Right ventricle myocardium superior (tissue), 1 donor: ENCODE results near the gene GDPD2. TPM values are rescaled to one million over a fixed set of nuclear protein-coding genes. Genes with fewer than 3 reads are reported as not detected.
"Not testable (repeated sequence)": the region's sequence is repeated elsewhere in the genome, so short reads cannot be mapped to it uniquely, and the experiment has no call there.

Source experiments
- ATAC-seq: fragments of 200-7000 bp; cut with Tn5 transposase; one replicate; pipeline ENCODE4 v1.9.1; 2020; ENCODE audit warnings: mild to moderate bottlenecking; ENCODE audit not compliant: poor library complexity
- DNase-seq: peaks from one replicate; pipeline ENCODE4 v3.0.0-alpha.2; 2020
- intact Hi-C: fragments of 100-400 bp; cut with DNase I; formaldehyde crosslinking; loops from one replicate; pipeline ENCODE4 v1.11.2; 2022
- long read RNA-seq: library from polyadenylated mRNA; unstranded; transcript quantifications from one replicate; pipeline ENCODE4 v2.0.0, GENCODE V29; 2021
- total RNA-seq: library from RNA; stranded (reverse); fragmentation: NEBNext Ultra II Directional; extraction: Animal tissue kit (Norgen Biotek cat#: 25700); gene quantifications from one replicate; pipeline ENCODE4 v1.2.1, GENCODE V29; 2021
- donor health status: DM: no; HTN: yes; CAD: no; lungs with severe emphysema.

GDPD2 gene, protein sequence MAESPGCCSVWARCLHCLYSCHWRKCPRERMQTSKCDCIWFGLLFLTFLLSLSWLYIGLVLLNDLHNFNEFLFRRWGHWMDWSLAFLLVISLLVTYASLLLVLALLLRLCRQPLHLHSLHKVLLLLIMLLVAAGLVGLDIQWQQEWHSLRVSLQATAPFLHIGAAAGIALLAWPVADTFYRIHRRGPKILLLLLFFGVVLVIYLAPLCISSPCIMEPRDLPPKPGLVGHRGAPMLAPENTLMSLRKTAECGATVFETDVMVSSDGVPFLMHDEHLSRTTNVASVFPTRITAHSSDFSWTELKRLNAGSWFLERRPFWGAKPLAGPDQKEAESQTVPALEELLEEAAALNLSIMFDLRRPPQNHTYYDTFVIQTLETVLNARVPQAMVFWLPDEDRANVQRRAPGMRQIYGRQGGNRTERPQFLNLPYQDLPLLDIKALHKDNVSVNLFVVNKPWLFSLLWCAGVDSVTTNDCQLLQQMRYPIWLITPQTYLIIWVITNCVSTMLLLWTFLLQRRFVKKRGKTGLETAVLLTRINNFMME
- not detected for total RNA-seq
- long read RNA-seq, result 0 reads

DNA sequence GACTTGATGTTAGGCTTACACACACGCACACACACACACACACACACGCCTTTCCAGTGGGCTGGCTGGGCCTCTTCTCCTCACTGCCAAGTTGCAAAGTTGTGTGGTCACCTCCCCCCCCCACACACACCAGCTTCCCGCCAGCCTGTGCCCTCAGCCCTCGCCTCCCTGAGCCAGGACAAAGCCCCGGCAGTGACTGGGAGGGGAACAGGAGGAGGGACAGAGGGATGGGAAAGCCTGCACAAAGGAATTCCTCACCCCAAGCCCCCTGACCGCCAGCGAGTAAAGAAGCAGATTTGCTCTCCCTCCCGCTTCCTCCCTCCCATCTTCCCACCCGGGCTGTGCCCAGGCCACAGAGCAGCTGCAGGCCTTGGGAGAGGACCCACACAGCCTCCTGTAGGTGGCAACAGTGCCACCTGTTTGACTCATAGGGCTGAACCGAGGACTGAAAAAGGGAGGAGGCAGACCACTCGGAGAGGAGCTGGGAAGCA is at the start of gene GDPD2:
Gene GDPD2 (plus strand): TSS at position 464 of the 491 bp plus-strand sequence. CDS start 1,671 bp downstream, outside the sequence.
- ATAC-seq, result peak; percentile 64
- intact Hi-C loops, result no loop called here
- no peak for DNase-seq

DNA sequence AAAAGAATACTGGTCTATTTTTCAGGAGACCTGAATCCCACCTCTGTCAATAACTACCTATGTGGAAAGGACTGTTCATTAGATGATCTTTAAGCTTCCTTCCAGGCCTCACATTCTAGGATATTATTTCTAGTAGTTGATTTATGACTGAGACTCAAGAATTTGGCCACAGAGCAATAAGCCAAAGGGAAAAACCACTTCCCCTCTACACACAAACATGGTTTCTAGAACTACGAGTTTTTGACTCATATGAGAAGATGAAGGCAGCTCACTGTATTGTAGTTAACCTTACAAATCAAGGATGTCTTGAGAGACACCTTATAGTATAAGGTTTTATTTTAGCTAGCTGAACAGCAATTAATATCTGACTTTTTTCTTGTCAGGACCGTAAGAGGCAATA is 36.9 kb upstream of the GDPD2 start:
- DNase-seq, result no peak
- ATAC-seq, result no peak
- intact Hi-C loops, result no loop called here

DNA sequence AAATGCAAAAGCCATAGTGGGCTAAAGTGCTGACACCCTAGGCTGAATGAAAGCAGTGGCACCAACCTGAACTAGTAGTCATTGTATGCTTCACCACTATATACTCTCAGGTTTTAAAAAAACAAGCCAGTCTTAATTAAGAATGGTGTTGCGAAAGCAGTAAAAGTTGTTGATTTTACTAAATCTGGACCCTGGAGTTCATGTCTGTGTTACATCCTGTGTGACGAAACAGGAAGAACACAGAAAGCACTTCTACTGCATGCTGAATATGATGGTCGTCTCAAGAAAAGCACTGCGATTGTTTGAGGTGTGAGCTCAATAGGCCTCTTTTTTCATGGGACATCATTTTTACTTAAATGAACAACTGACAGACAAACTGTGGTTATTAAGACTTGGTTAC is 24.2 kb upstream of the GDPD2 start:
- intact Hi-C loops, result no loop called here
- no peak for DNase-seq
- ATAC-seq, result no peak

DNA sequence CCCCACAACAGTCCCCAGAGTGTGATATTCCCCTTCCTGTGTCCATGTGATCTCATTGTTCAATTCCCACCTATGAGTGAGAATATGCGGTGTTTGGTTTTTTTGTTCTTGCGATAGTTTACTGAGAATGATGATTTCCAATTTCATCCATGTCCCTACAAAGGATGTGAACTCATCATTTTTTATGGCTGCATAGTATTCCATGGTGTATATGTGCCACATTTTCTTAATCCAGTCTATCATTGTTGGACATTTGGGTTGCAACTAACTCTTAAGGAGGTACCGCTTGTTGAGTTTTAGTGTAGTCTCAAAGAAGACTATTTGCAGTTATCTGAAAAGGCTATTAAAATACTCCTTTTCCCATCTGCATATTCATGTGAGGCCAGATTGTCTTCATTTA is 22.9 kb upstream of the GDPD2 start:
- DNase-seq, ATAC-seq, intact Hi-C loops: not testable (repeated sequence)

DNA sequence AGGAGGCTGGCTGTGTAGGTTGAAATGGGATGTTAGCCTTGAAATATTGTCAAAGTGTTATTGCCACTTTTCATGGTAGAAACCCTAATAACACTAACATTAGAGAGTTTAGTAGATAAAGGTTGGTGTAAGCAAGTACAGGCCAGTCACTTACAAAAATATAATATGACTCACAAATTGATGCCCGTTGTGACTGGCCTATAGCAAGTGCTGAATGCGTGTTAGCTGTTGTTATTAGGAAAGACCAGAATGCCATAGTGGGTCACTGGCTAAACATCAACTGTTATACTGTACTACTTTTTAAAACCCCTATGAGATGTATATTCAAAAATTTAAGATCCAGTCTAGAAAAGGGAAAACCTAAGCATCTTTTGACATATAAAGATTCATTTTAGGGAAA is 20.4 kb upstream of the GDPD2 start:
- intact Hi-C loops, result no loop called here
- DNase-seq (no peak), ATAC-seq (no peak)

DNA sequence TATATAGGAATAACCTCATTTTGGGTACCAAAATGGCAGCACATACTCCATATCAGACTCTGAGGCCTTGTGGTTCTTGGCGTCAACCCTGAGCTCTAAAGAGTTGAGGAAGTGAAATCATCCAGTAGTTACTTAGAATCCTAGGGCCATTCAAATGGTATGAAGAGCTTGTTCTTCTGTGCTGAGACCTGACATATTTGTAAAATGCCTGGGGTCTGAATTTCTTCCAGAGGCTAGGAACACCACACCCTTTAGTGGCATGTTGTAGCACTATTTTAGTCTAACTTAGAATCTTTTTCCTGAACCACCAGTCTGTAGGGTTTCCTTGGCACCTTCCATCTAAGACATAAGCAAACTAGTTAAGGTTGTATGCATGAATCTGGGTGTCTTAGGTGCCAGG is 18.1 kb upstream of the GDPD2 start:
- intact Hi-C loops, result no loop called here
- ATAC-seq (no peak), DNase-seq (no peak)

DNA sequence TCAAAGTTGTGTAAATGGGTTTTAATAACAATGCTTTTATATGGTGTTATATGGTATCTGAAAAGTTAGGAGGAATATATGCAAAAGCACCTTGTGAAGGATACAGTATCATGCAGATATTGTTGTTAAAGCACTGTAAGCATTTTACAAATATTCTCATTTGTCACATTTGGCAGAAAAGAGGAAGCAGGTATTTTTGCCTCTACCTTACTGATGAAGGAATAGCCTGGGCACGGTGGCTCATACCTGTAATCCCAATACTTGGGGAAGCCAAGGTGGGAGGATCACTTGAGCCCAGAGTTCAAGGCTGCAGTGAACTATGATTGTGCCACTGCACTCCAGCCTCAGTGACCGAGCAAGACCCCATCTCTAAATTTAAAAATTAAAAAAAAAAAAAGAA is 12.2 kb upstream of the GDPD2 start:
- DNase-seq (no peak), ATAC-seq (no peak)
- intact Hi-C loops, result no loop called here

DNA sequence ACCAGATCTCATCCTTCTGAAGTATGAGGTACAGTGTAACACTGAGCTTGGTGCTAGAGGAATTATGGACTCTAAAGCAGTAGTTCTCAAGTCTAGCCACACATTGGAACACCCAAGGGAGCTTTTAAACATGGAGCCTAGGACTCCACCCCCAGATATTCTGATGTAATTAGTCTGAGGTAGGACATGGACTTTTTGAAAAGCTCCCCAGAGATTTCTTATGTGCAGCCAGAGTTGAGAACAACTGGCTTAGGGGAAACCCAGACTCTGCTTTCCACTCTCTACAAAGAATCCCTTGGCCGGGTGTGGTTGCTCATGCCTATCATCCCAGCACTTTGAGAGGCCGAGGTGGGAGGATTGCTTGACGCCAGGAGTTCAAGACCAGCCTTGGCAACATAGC is 11.6 kb upstream of the GDPD2 start:
- ATAC-seq, result no peak
- intact Hi-C loops, result no loop called here
- DNase-seq, result no peak

DNA sequence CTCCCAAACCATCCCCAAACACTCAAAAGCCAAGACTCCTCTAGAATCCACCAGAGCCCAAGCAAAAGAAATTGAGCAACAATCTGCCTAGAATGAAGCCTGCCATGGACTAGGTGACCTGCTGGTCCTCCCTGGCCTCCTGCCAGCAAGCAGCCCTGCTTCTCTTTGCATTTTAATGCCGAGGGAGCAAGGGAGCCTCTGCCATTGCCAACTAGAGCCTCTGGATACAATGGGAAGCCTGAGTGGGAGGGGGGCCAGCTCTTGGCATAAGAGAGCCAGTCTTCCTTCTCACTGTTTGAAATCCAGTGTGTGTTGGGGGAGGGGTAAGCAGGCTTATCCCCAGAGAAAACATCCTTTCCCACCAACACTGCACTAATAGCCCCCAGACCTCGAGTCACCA is 1.5 kb upstream of the GDPD2 start:
- intact Hi-C loops, result no loop called here
- ATAC-seq (no peak), DNase-seq (no peak)

DNA sequence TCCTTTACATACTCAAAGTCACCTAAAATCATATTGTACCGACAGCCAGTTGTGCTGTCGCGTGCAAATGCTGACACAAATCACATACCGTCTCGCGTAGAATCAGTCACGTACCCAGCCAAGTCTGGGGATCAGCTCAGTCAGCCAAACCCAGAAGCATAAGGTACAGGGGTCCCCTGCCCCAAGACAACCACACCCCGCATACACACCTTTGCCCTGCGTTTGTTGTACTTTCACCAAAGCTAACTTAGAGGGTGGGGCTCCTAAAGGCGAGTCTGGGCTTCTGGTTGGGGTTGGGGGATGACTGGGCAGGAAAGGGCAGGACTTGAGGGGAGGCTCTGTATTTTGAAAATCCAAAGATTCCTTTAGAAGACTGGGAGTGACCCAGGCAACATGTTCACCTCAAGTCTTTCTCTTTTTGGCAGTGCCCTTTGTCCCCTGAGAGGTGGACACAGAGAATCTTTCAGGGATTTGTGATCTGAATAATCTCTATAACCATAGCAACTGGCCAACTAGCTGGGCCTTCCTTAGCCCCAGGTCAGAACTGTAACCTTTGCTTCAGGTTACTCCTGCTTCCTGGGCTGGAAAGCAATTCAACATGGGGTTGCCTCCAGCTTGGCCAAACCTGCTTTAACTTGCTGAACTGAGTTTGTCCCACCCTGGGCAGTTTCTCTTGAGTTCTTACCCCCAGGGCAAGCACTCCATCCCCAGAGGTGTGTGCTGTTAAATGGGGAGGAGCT is 992 bp downstream of the GDPD2 start:
- ATAC-seq, result no peak
- intact Hi-C loops, result no loop called here

DNA sequence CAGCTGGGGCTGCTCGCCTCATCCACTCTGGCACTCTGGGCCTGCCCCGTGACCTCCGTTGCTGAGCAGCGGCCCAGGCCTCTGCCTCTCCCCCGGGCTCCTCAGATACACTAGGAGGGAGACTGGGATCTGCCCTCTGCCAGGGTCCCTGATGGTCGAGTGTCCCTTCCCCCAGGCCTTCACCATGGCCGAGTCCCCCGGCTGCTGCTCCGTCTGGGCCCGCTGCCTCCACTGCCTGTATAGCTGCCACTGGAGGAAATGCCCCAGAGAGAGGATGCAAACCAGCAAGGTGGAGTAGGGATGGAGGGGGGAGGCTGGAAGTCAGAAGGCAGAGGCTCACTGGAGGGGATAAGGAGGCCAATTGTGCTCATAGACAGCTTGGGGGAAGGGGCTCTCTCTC is 1.7 kb downstream of the GDPD2 start:
- DNase-seq (no peak), ATAC-seq (no peak)
- intact Hi-C loops, result no loop called here

More for the DNA sequence above, 992 bp downstream of the GDPD2 start:
- no peak for DNase-seq

DNA sequence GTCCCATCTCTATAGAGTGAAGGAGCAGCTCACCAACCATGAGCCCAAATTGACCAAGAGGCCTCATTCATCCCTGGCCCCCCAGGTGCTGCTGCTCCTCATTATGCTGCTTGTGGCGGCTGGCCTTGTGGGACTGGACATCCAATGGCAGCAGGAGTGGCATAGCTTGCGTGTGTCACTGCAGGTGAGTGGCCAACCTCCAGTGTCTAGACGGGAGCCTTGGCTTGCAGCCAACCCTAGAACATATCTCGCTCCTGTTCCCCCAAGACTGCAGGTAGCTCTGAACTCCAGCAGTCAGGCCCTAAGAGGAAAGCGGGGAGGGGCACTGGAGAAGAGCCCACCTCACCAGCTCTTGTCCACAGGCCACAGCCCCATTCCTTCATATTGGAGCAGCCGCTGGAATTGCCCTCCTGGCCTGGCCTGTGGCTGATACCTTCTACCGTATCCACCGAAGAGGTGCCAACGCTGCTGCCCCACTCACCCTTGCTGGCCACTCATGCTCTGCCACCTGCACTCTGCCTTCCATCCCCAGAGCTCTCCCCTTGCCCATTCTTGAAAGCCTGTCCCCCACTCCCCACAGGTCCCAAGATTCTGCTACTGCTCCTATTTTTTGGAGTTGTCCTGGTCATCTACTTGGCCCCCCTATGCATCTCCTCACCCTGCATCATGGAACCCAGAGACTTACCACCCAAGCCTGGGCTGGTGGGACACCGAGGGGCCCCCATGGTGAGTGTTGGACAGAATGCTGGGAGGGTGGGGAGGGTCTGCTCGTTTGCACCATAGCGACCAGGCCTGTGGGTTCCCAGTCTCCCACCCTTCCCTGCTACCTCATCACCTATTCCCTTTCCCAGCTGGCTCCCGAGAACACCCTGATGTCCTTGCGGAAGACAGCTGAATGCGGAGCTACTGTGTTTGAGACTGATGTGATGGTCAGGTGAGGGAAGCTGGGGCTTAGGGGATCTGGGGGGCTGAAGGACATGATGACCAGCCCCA is 3.5 kb downstream of the GDPD2 start:
- intact Hi-C loops, result no loop called here
- DNase-seq (no peak), ATAC-seq (no peak)

DNA sequence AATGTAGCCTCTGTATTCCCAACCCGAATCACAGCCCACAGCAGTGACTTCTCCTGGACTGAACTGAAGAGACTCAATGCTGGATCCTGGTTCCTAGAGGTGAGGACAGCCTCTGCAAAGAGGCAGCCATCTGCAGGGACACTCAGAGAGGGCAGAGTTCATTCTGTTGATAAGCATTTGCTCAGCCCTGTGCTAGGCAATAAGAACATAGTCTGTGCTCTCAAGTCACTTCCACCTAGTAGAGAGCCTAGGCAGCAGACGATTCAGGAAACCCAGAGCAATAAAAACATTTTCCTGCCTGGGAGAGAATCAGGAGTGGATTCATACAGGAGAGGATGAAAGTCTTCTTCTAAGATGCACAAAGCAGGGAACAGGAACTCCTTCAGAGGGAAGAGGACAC is 4.3 kb downstream of the GDPD2 start:
- intact Hi-C loops, result no loop called here
- ATAC-seq, result no peak
- no peak for DNase-seq

DNA sequence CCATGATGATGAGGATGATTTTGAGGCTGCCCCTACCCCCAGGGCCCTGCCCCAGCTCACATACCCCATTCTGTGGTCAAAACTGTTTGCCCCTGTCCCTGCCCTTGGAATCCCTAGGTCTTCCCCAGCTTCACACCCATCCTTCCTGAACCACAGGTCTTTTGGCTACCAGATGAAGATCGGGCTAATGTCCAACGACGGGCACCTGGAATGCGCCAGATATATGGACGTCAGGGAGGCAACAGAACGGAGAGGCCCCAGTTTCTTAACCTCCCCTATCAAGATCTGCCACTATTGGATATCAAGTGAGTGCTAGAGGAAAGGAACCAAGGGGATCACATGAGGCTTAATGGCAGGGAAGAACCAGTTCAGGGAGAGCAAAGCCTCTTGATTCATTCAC is 6.6 kb downstream of the GDPD2 start:
- no peak for DNase-seq
- intact Hi-C loops, result no loop called here
- no peak for ATAC-seq

DNA sequence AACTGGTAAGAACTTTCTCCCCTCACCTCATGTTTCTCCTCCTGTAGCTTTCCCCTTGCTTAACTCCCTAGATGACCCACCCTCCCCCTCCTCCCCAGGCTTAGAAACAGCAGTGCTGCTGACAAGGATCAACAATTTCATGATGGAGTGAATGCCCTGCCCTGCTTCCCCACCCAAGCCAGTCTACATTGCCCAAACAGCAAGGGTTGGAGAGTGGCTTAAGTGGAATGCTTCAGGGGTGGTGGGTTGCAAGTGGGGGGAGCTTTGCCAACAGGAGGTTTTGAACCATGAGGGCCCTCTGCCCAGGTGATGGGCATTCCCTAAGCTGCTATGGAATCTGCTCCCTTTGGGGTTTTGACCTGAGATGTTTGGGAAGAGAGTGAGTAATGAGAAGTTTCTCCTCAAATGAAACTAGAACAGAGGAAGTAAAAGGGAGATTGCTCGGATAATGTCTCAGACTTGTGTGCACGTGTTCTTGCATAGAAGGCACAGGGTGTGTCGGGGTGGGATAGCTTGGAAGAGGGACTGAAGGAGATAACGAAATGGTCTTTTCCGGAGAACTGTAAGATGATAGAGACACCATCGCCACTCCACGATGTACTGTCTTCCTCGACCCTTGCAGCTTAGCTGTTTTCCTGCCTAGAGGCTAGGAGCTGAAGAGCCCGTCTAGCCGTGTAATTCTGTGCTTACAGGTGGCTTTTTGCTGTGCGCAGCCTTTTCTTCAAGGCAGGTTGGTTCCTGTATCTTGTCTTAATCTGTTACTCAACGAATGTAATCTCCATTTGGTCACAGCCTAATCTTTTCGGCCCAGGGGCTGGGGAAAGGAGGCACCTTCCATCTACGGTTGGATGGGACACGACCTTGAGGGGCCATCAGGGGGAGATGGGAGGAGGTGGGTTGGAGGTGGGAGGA is 10.1 kb downstream of the GDPD2 start:
- intact Hi-C loops, result no loop called here
- ATAC-seq, result no peak
- no peak for DNase-seq

DNA sequence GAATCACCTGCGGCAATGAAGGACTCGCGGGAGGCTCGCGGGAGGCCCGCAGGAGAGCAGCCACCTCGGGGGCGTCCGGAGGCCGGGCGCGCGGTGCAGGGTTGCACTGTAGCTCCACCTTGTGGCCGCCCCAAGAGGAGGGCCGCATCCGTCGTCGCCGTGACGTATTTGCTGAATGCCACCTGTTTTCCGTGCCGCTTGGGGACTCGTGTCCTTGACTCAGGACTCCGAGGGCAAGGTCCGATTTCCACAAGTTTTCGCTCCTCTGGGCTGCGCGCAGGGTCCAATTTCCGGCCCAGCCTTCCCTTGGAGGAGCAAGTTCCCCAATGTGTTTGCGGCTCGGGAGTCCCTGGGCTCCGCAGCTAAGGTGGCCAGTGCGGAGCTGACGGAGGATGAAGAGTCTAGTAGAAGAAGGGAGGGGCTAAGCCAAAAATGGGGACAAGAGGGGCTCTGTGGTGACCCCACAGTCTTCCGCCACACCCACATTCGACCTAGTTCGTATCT is 10.8 kb downstream of the GDPD2 start:
- intact Hi-C loops, result no loop called here
- peak; percentile 85 for ATAC-seq
- DNase-seq, result peak; percentile 74

DNA sequence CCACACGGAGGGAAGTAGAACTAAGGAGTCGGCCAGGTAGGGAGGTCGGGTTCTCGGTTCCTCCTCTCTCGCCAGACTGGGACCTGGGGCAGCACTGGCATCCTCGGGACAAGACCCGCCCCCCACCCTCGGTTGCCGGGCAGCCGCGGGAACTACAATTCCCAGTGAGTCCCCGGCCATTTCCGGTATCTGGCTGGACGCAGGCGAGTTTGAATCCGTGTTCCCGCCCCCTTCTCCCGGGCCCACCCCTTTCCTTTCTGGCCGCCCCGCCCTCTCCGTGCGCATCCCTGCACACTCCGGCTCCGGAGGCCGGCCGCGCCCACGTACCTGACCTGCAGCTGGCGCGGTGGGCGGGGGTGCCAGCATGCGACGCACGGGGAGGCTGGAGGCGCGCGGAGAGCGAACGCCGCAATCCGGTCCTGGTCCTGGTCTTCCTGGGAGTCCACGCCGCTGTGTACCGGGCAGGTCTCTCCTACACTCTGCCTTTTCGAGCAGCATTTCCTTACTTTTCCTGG is 11.3 kb downstream of the GDPD2 start:
- peak; percentile 97 for ATAC-seq
- peak; percentile 89 for DNase-seq
- intact Hi-C loops, result no loop called here
